ENCODE measurements around the gene PCID2. TPM values are rescaled to one million over a fixed set of nuclear protein-coding genes. Genes with fewer than 3 reads are reported as not detected.

The PCID2 gene
- total RNA-seq, 6 donors from 2014 or later = 30.7 to 62.5 (median 37.1) TPM

GRCh38 chr13:113158946-113159345 lies 49.5 kb downstream of the PCID2 start:
- DNase-seq = no peak
- Histone ChIP-seq H3K9me3 (no peaks in the 10 kb centered on the region), H3K4me1 (peaks cover 0 to 6% (median 2%) of the 10 kb centered on the region in 4 donors), H3K36me3 (no peaks in the 10 kb centered on the region), H3K27ac (no peak overlapping the region), H3K27me3 (peaks cover 0 to 14% (median 3%) of the 10 kb centered on the region in 4 donors), H3K4me3 (no peak overlapping the region)
- TF ChIP-seq CTCF (IDR thresholded peaks at IDR 0.05) (no peak), EP300 (IDR thresholded peaks at IDR 0.05) (no peak), POLR2A (IDR thresholded peaks at IDR 0.05) (no peak), POLR2AphosphoS5 (IDR thresholded peaks at IDR 0.05) (no peak)
- ATAC-seq (ENCODE audit: low FRiP score in 2 of 2) = no peak
- 73 to 76% methylated on average over 5 to 7 of the region's 7 CpGs for WGBS, 2 donors

GRCh38 chr13:113157929-113158747 lies 50.3 kb downstream of the PCID2 start, which contains the start of gene PROZ:
PROZ (plus strand) TSS chr13:113158648; CDS start chr13:113158661, 13 bp downstream.
- ATAC-seq (ENCODE audit: low FRiP score in 2 of 2) (no peak), DNase-seq (no peak)
- Histone ChIP-seq H3K36me3 (no peaks in the 10 kb centered on the region), H3K4me1 (peaks cover 4 to 11% (median 8%) of the 10 kb centered on the region in 4 donors), H3K27ac (no peak within 1 kb of the TSS), H3K4me3 (no peak within 1 kb of the TSS), H3K27me3 (peaks cover 0 to 12% (median 3%) of the 10 kb centered on the region in 4 donors), H3K9me3 (no peaks in the 10 kb centered on the region)
- 69 to 72% methylated on average over 11 of the region's 16 CpGs for WGBS, 2 donors
- no peak for TF ChIP-seq EP300 (IDR thresholded peaks at IDR 0.05)
- no peak for TF ChIP-seq POLR2AphosphoS5 (IDR thresholded peaks at IDR 0.05)
- no peak for TF ChIP-seq POLR2A (IDR thresholded peaks at IDR 0.05)
- TF ChIP-seq CTCF (IDR thresholded peaks at IDR 0.05) = no peak

GRCh38 chr13:113157206-113157928 lies 51.1 kb downstream of the PCID2 start:
- 66 to 69% methylated on average over 12 of the region's 12 CpGs for WGBS, 2 donors
- Histone ChIP-seq H3K27ac (no peak overlapping the region), H3K4me1 (peaks cover 10 to 18% (median 14%) of the 10 kb centered on the region in 4 donors), H3K36me3 (no peaks in the 10 kb centered on the region), H3K9me3 (no peaks in the 10 kb centered on the region), H3K4me3 (no peak overlapping the region), H3K27me3 (peaks cover 0 to 8% (median 1%) of the 10 kb centered on the region in 4 donors)
- TF ChIP-seq EP300 (IDR thresholded peaks at IDR 0.05) (no peak), CTCF (IDR thresholded peaks at IDR 0.05) (no peak), POLR2A (IDR thresholded peaks at IDR 0.05) (no peak), POLR2AphosphoS5 (IDR thresholded peaks at IDR 0.05) (no peak)
- ATAC-seq (ENCODE audit: low FRiP score in 2 of 2) (no peak), DNase-seq (no peak)

- no peaks in the 10 kb centered on the region for H3K36me3 ChIP-seq
- H3K4me3 ChIP-seq = no peak overlapping the region
- H3K27ac ChIP-seq = no peak overlapping the region
- H3K4me1 ChIP-seq = peaks cover 10 to 23% (median 15%) of the 10 kb centered on the region in 4 donors
- TF ChIP-seq EP300 (IDR thresholded peaks at IDR 0.05) (no peak), CTCF (IDR thresholded peaks at IDR 0.05) (no peak)
- no peaks in the 10 kb centered on the region for H3K9me3 ChIP-seq
- no peak for DNase-seq
- peaks cover 0 to 3% (median 0%) of the 10 kb centered on the region in 4 donors for H3K27me3 ChIP-seq
- 91 to 92% methylated on average over 8 to 9 of the region's 9 CpGs for WGBS, 2 donors
- no peak for ATAC-seq (ENCODE audit: low FRiP score in 2 of 2)
Measured at GRCh38 chr13:113155982-113156655, 52.4 kb downstream of the PCID2 start.
